ENCODE results near the gene ST3GAL5.

Gene ST3GAL5

DNA sequence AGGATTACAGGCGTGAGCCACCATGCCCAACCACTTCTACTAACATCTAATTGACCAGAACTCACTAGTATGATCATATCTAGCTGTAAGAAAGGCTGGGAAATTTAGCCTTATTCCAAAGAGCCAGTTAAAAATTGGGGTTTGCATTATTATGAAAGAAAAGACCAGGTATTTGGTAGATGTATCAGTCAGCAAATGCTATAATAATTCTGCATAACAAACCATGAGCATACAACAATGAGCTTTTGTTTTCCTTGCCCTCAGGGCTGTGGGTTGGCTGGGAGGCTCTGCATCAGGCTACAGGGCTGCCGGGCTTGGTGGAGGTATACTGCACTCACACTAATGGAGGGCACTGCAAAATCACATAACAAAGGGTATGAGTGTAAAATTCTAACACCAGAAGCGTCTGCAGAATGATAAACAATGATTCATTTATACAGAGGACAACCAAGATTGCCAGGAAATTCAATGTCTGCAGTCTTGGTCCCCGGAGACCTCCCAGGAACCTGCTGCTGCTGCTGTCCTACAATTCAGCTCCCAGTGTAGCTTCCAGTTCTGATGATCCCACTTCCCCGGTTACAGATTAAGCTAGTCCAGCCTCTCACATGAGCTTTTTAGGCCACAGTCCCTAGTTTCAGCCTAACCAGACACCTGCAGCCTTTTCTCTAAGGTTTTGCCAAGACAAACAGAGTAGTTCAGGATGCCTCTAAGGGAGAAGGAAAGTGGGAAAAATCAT, 32.2 kb upstream of the ST3GAL5 start:
- no peak overlapping the region for H3K4me3 ChIP-seq (ENCODE audit: low read length)
- no peak for DNase-seq (ENCODE audit: low read depth, low spot score)

DNA sequence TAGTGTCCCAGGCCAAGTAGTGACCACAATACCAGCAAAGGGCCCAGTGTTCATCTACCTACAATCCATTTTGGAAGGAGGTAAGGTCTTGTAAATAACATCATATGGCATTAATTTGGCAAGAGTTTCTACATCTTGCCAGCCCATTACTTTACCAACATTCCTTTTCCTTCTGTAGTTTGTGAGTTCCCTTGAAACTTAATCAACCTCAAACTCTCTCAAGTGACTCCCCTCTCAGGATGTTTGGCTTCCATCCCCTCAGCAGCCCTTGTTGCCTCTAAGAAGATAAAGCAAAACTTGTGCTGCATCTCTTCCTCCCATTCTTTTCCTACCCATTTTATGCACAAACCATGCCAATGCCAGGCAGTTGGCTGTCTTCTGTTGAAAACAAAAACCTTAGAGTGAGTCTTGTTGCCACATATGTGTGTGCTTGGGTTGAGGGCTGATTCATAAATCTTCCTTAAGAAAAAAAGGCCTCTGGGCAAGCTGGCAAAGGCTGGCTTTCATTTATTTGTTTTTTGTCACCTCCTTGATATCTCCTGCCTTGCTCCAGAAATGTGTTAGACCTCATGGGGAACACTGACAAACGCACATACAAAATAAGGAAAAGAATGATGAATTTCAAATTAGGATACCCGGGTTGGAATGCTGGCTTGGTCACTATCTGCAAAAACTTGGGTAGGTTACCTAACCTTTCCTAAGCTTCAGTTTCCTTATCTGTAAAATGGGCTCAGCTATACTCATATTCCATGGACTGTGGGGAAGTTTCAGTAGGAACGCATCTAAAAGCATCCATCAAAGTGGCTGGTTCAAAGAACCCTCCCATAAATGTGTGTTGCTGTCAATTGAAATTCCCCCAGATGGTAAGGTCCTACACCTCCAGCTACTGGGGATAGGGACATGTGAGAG, 29.4 kb upstream of the ST3GAL5 start:
- H3K4me3 ChIP-seq (ENCODE audit: low read length) = no peak overlapping the region
- no peak for DNase-seq (ENCODE audit: low read depth, low spot score)

GRCh38 chr2:85915606-85916303, 27.0 kb upstream of the ST3GAL5 start:
- H3K4me3 ChIP-seq (ENCODE audit: low read length) = no peak overlapping the region
- DNase-seq (ENCODE audit: low read depth, low spot score) = no peak

DNA sequence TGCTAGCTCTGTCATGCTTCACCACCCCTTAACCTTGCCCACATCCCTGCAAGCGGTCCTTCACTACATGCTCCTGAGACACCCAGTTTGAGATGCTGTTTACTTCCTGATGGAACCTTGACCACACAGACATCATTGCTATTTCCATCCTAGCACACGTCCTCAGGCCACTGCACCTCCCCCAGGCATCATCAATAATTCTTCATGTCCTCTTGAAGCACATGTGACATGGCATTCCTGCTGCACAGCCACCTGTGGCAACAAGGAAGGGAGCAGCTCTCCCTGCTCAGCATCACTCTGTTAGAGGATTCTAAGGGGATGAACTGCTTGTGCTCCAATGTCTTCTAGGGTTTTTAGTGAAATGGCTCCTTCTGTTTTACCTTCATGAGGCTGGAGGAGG, 26.1 kb upstream of the ST3GAL5 start:
- no peak for DNase-seq (ENCODE audit: low read depth, low spot score)
- no peak overlapping the region for H3K4me3 ChIP-seq (ENCODE audit: low read length)

DNA sequence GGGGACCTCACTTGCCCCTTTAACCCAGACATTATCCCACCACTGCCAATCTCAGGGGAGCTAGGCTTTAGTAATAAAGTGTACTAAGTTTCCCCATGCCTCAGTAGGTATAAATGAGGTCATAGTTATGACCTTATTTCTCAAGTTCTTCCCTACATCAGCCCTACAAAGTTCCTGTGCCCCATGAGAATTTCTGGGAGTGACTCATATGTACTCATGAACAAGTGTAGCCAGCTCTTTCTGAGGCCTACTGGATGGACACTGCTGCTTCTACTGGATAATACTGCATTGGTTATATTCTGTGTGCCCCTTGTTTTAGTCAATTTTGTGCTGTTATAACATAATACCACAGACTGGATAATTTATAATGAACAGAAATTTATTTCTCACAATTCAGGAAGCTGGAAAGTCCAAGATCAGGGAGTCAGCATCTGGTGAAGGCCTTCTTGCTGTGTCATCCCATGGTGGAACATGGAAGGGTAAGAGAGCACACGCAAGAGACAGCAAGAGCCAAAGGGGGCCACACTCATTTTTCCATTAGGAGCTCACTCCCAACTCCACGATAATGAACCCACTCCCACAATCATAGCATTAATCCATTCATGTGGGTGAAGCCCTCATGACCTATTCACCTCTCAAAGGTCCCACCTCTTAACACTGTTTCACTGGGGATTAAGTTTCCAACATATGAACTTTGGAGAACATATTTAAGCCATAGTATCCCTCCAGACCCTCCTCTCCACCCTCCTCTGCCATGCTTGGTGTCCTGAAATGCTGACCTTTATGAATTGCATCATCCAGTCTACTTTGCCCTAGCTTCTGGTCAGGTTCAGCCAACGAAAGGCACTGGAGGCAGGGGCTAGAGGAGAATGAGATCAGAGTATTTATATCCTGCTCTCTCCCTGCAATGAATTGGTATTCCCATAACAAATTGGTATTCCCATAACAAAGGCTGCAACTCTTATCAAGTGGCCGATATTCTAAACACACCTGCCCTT, 25.4 kb upstream of the ST3GAL5 start:
- no peak overlapping the region for H3K4me3 ChIP-seq (ENCODE audit: low read length)
- DNase-seq (ENCODE audit: low read depth, low spot score) = no peak

GRCh38 chr2:85911814-85912692, 23.3 kb upstream of the ST3GAL5 start:
- H3K4me3 ChIP-seq (ENCODE audit: low read length) = no peak overlapping the region
- DNase-seq (ENCODE audit: low read depth, low spot score) = no peak

- no peak overlapping the region for H3K4me3 ChIP-seq (ENCODE audit: low read length)
- DNase-seq (ENCODE audit: low read depth, low spot score) = no peak
Measured at GRCh38 chr2:85911097-85911496, 22.3 kb upstream of the ST3GAL5 start.

DNA sequence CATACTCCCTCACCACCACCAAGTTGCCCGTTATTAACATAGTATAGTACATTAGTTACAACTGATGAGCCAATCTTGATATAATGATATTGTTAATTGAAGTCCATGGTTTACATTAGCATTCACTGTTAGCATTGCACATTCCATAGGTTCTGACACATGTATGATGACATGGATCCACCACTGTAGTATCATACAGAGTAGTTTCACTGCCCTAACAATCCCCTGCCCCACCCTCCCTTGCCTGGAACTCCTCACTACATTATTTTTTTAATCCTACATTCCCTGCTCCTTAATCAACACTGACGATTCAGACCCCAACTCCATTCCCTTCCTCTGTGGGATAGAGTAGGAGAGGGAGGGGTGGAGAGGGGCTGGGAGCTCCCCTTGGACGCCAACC, 20.2 kb upstream of the ST3GAL5 start:
- DNase-seq (ENCODE audit: low read depth, low spot score) = no peak
- no peak overlapping the region for H3K4me3 ChIP-seq (ENCODE audit: low read length)

DNA sequence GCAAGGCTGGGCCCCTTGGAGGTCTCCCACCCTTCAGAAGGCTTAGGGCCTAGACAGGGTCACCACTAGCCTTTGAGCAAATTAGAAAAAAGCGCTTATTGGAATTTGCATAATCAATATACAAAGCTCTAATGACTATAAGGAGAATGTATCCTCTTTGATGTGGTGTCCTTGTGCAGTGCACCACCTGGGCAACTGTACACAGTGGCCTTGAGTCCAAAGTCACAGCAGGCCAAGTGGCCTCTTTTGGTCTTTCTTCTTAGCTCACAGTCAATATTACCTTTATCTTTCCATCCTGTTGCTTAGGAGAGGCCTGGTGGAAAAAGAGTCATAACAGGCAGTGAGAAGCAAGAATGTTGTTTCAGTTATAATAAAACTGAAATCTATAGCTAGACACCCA, 19.7 kb upstream of the ST3GAL5 start:
- no peak overlapping the region for H3K4me3 ChIP-seq (ENCODE audit: low read length)
- DNase-seq (ENCODE audit: low read depth, low spot score) = no peak

DNA sequence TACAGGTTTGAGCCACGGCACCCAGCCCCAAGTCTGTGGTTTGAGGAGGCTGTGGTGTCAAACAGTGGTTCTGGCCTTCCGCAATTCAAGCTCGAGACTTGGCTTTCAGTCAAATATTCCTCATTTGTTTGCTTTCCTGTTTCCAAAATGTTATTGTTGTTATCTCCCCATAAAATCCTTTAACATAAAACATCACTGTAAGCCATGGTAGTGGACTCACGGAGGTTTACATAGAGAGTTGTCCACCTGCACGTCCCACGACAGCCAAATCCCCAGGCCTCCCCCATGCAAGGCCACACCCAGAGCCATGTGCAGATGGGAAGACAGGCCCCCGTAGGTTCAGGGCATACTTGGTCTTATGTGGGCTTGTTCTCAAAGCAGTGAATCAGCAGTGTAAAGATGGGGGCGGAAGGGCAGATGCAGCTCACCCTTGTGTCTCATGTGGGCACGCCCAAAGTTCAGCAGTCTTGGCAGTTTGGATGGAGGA, 18.9 kb upstream of the ST3GAL5 start:
- no peak overlapping the region for H3K4me3 ChIP-seq (ENCODE audit: low read length)
- no peak for DNase-seq (ENCODE audit: low read depth, low spot score)

GRCh38 chr2:85906748-85907147, 18.0 kb upstream of the ST3GAL5 start:
- no peak overlapping the region for H3K4me3 ChIP-seq (ENCODE audit: low read length)
- DNase-seq (ENCODE audit: low read depth, low spot score) = no peak

DNA sequence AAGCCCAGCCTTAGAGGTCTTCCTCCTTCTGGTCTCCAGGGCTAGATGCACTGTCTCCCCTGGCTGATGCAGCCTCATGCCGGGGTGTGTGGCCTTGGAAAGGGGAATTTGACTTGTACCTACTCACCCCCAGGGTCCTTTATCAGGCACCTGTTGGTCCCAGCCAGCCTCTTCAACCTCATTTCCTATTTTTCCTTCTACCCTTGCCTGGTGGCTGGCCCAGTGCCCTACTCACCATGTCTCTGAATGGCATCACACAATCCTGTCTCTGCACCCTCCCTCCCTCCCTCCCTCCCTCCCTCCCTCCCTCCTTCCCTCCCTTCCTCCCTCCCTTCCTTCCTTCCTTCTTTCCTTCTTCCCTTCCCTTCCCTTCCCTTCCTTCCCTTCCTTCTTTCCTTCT, 17.1 kb upstream of the ST3GAL5 start:
- DNase-seq (ENCODE audit: low read depth, low spot score) = no peak
- H3K4me3 ChIP-seq (ENCODE audit: low read length) = no peak overlapping the region

- no peak overlapping the region for H3K4me3 ChIP-seq (ENCODE audit: low read length)
- no peak for DNase-seq (ENCODE audit: low read depth, low spot score)
Measured at GRCh38 chr2:85905187-85905666, 16.4 kb upstream of the ST3GAL5 start.

- no peak for DNase-seq (ENCODE audit: low read depth, low spot score)
- H3K4me3 ChIP-seq (ENCODE audit: low read length) = no peak overlapping the region
Measured at GRCh38 chr2:85903849-85904248, 15.1 kb upstream of the ST3GAL5 start.

DNA sequence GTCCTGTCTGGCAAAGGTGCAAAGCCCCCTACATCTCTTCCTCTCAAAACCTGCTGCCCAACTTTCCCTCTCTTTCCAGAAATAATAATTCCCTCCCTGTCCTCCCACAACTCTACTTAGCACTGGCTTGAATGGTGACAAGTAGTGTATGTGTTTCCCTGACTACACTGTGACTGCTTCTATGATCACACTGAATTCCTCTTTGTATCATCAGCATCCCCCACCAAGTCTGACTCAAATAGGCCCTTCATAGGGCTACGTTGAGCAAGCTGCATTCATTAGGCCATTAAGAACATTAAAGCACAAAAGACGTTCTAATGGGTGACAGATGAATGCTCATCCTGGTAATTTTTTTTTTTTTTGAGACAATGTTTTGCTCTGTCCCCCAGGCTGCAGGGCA, 13.7 kb upstream of the ST3GAL5 start:
- H3K4me3 ChIP-seq (ENCODE audit: low read length) = no peak overlapping the region
- DNase-seq (ENCODE audit: low read depth, low spot score) = no peak

GRCh38 chr2:85901155-85901554, 12.4 kb upstream of the ST3GAL5 start:
- H3K4me3 ChIP-seq (ENCODE audit: low read length) = no peak overlapping the region
- no peak for DNase-seq (ENCODE audit: low read depth, low spot score)

- no peak for DNase-seq (ENCODE audit: low read depth, low spot score)
- H3K4me3 ChIP-seq (ENCODE audit: low read length) = no peak overlapping the region
Measured at GRCh38 chr2:85900366-85900765, 11.6 kb upstream of the ST3GAL5 start.

- no peak for DNase-seq (ENCODE audit: low read depth, low spot score)
- no peak overlapping the region for H3K4me3 ChIP-seq (ENCODE audit: low read length)
Measured at GRCh38 chr2:85899849-85900248, 11.1 kb upstream of the ST3GAL5 start.
